GM19468 (cell line): Measurements from ENCODE around the gene PCLO.
"Not testable (repeated sequence)": the region's sequence is repeated elsewhere in the genome, so short reads cannot be mapped to it uniquely, and the experiment has no call there.

Experiments
- ATAC-seq: cut with Tn5 transposase; IDR thresholded peaks from one replicate; pipeline ENCODE4 v1.9.1; 2021; ENCODE audit warnings: mild to moderate bottlenecking, moderate library complexity, moderate number of reproducible peaks; ENCODE audit not compliant: unreplicated experiment; ENCODE audit errors: extremely low read depth

Gene PCLO

GRCh38 chr7:82975811-82976468 lies 186.7 kb downstream of the PCLO start:
- no peak for ATAC-seq

DNA sequence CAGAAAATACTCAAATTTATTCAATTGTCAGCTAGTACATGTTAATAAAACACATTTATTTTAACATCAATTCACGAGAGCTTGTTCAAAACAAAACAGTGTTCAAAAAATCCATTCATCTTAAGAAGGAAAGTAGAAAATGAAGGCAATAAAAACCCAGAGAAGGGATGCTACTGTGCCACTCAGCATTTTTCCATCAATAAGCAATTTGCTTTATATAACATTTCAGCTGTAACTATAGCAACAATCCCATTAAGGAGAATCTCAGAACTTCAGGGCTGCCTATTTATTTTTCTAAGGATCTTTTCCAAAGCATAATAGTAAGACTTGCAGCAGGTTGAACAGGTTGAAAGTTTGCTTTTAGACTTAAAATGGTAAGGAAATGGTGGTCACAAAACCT lies 190.5 kb downstream of the PCLO start:
- ATAC-seq = no peak

- no peak for ATAC-seq
Observed at GRCh38 chr7:82965088-82966036, 197.3 kb downstream of the PCLO start.

GRCh38 chr7:82964150-82964882 lies 198.4 kb downstream of the PCLO start:
- peak; percentile 44 for ATAC-seq

DNA sequence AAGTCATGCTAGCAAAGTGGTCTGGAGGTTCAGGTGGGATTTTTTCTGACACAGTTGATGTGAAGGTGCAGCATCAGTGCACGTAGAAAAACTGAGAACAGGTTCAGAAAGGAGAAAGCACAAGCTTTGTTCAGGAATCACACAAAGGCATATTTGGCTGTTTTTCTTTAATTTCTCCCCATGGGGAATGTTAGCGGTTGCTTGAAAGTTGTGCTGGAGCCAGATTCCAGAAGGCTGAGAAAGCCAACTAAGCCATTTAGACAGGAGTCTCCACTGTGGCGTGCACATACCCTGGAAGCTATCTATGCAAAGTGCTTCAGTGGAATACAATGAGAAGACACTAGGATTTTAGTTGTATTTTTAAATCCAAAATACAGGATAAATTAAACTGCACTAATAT lies 201.4 kb downstream of the PCLO start:
- ATAC-seq = no peak

DNA sequence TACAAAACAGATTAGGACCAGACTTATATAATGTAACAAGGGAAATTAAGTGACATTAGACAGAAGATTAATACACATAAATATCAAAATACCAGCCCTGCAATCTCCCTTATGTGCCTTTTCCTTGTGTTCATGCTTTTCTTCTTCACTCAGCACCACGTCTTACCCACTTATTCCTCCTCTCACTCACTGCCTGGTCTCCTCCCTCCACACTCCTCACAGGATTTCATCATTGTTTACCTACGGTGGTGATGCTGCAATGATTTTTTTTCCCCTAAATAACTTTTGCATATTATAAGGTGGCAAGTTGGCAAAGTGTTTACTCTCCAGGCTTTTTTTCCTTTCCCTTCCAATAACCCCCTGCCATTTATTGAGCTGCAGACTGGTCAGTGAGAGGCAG lies 203.2 kb downstream of the PCLO start:
- no peak for ATAC-seq

GRCh38 chr7:82957521-82957920 lies 205.2 kb downstream of the PCLO start:
- ATAC-seq = no peak

- ATAC-seq = no peak
Observed at GRCh38 chr7:82953324-82954027, 209.2 kb downstream of the PCLO start.

DNA sequence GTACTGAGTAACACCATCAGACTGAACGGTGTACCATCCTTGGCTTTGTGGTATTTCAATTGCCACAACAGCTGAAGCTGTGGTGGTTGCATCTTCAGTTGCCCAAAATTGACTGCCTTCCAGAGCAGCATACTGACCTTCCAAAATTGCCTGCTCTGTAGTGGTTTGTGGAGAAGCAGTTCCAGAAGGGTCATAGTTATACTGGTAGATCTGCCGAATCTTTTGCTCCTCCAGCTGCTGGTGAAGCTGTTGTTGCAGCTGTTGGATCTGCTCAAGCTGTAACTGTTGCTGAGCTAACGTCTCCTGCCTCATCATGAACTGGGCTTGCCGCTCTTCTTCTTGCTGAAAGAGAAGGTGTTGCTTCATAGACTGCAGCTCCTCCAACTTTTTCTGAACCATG lies 212.2 kb downstream of the PCLO start:
- no peak for ATAC-seq

DNA sequence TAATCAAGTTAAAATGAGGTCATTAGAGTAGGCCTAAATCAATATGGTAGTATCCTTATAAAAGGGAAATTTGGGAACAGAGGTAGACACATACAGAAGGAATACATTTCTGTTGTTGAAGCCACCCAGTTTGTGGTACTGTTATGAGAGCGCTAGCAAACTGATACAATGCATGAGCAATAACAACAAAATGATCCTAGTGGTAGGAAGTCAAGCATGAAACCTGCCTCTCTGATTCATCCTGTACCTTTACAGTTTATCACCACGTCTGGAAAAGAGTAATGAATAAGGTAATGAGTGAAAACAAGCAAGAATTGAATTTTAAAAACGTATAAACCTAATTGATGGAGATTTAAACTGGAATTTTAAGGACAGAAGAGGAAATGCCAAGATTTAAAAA lies 217.2 kb downstream of the PCLO start:
- ATAC-seq = no peak

GRCh38 chr7:82945056-82945455 lies 217.6 kb downstream of the PCLO start:
- no peak for ATAC-seq

- ATAC-seq = no peak
Observed at GRCh38 chr7:82932516-82932915, 230.2 kb downstream of the PCLO start.

DNA sequence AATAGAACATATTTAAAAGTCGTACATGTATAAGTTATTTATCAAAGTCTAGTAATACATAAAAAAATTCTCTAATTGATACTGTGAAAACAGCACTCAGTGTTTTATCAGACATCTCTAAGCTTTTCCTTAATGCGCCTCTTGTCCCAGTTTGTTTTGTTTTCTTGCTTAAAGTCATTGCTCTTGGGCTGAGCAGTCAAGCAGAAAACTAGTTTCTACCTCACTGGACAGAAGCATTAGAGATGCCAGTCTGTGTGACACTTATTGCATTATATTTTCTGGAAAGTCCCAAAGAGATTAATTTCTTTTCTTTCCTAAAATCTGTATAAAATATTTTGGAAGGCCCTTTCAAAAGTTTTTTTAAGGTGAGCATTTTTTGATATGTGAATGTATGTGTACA lies 236.2 kb downstream of the PCLO start:
- no peak for ATAC-seq

DNA sequence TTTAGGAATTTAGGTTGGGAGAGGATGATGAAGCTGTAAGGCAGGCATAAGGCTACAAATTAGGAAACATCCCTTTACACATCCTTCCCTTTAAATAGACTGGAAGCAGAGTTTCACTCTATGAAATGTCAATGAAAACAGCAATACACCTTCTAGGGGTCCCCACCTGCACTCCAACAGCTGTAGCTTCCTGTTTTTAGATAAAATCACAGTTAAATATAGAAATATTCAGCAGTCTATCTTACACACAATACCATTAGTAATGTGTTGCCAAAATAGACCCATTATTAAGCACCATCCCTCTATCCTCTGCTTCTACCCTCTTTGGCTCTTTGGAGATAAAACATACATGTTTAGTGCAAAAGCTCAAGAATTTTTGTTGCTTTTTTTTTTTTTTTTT lies 237.4 kb downstream of the PCLO start:
- no peak for ATAC-seq

- no peak for ATAC-seq
Observed at GRCh38 chr7:82906502-82906901, 256.2 kb downstream of the PCLO start.

DNA sequence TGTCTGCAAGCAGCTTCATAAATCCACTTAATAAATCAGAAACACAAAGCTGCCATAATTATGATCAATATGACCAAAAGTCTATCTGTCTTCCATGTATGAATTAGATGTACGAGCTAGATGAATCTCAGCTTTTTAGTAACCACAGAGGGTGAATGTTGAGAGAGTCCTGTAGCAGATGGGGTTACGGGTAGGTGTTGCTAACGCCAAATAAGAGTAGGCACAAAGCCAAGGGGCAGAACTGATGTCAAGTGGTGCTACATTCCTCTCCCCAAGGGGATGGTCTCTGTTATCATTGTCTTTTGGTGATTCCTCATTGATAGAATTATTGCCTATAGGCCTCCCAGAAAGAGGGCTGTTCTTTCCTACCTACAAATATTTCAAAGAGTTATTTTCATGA lies 257.8 kb downstream of the PCLO start:
- no peak for ATAC-seq

DNA sequence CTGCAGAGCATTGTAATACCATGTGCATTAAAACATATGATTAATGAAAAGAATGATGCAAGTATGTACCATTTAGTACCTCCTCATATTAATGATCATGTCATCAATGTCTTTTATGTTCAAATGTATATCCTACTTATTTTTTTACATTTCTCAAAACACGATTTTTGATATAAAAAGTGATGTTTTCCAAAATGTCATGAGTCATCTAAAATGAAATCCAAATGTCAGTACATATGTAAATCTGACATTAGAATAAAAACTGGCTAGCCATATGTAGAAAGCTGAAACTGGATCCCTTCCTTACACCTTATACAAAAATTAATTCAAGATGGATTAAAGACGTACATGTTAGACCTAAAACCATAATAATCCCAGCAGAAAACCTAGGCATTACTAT lies 261.6 kb downstream of the PCLO start:
- not testable (repeated sequence) for ATAC-seq

DNA sequence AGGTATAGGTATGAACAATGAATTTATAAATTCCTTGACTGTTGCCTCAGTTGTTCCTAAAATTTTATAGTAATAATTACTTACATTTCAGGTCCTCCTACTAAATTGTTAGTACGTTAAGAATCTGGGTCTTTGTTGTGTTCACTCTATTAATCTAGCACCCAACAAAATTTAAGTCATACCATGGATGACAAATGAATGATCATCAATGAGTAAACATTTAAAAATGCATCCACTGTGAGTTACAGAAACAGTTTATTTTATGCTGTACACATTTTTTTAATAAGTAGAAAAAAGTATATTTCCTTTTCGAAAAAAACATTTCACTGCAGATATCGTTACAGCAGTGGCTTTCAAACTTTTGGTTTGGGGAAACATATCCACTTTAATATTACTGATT lies 265.2 kb downstream of the PCLO start:
- ATAC-seq = no peak

DNA sequence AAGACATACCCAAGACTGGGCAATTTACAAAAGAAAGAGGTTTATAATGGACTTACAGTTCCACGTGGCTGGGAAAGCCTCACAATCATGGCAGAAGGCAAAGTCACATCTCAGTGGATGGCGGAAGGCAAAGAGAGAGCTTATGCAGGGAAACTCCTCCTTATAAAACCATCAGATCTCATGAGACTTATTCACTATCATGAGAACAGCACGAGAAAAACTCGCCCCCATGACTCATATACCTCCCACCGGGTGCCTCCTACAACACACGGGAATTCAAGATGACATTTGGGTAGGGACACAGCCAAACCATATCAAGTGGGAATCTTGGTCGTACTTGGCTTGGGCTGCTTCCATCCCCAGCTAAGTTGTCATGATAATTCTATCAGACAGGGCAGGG lies 268.3 kb downstream of the PCLO start:
- not testable (repeated sequence) for ATAC-seq

DNA sequence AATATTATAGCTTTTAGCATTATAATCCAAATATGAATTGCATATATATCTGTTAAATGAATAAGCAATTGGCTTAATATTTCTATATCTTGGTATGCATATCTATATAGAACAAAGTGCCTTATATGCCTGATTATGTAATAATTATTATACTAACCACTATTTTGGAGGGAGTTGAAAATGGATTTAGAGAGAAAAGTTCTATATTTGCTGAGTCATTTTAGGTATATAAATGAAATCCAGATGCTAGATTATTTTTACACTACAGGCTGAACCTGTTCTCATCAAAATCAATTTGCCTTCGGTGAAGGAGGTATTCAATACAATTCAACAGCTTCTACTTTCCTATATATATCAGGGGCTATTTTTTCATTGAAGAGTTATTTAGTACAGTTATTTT lies 276.4 kb downstream of the PCLO start:
- ATAC-seq = no peak
